BJ (cell line): ENCODE results near the gene APBB2. TPM values are rescaled to one million over a fixed set of nuclear protein-coding genes. Genes with fewer than 3 reads are reported as not detected.
"Not testable (repeated sequence)": the region's sequence is repeated elsewhere in the genome, so short reads cannot be mapped to it uniquely, and the experiment has no call there.

Experiments
- CTCF ChIA-PET: fragments of 350-600 bp; formaldehyde crosslinking; extraction: SDS; loops from one replicate; lab custom pipeline; 2021; ENCODE audit warnings: antibody characterized with exemption, inconsistent platforms; lab: Yijun Ruan, JAX
- POLR2A ChIA-PET: fragments of 300-600 bp; sonication (Branson Sonifier 250); formaldehyde crosslinking; extraction: SDS; loops from one replicate; lab custom pipeline; 2021; ENCODE audit warnings: antibody characterized with exemption; lab: Charles Lee
- DNase-seq: peaks from one replicate; pipeline ENCODE4 v3.0.0-alpha.2; 2011; ENCODE audit warnings: low read depth
- H3K27me3 ChIP-seq: 2 replicates; pipeline ENCODE4 v1.6.0; 2011; ENCODE audit warnings: low read length; ENCODE audit not compliant: control insufficient read depth, insufficient read depth
- H3K36me3 ChIP-seq: 2 replicates; pipeline ENCODE4 v1.5.1; 2011; ENCODE audit warnings: low read length; ENCODE audit not compliant: control insufficient read depth, insufficient read depth
- H3K4me3 ChIP-seq: 2 replicates; pipeline ENCODE4 v1.5.1; 2011; ENCODE audit warnings: low read depth, mild to moderate bottlenecking, control low read depth, low read length
- CTCF ChIP-seq: IDR thresholded peaks from 2 replicates; pipeline ENCODE4 v1.5.1; 2011; ENCODE audit warnings: low read depth, mild to moderate bottlenecking, control low read depth, inconsistent platforms, low read length, moderate library complexity; ENCODE audit not compliant: insufficient read depth
- polyA plus RNA-seq: library from polyadenylated mRNA; depleted of rRNA; stranded (reverse); fragments of >200 nt; gene quantifications from 2 replicates; pipeline ENCODE4 v1.2.3, GENCODE V29; 2011

The APBB2 gene
- polyA plus RNA-seq, 1 experiment, result 50.3 TPM

GRCh38 chr4:41000356-41000755, 214.0 kb downstream of the APBB2 start:
- CTCF ChIA-PET, result interaction anchor here (1.0 kb wide), 2 partner anchors 11 to 12 kb away, joined by 3 to 6 read pairs; no protein-coding TSS in a partner anchor
- Histone ChIP-seq H3K4me3 (no peak overlapping the region), H3K27me3 (no peaks in the 10 kb centered on the region), H3K36me3 (no peaks in the 10 kb centered on the region)
- POLR2A ChIA-PET, result no interaction called here
- TF ChIP-seq CTCF, result no peak
- no peak for DNase-seq

GRCh38 chr4:40998675-40999358, 215.5 kb downstream of the APBB2 start:
- ChIA-PET POLR2A (no interaction called here), CTCF (interaction anchor here (1.0 to 1.7 kb wide), 3 partner anchors 9 to 74 kb away, joined by 3 to 5 read pairs (median 4); no protein-coding TSS in a partner anchor)
- no peak for DNase-seq
- no peaks in the 10 kb centered on the region for H3K36me3 ChIP-seq
- TF ChIP-seq CTCF, result no peak
- H3K27me3 ChIP-seq, result no peaks in the 10 kb centered on the region
- H3K4me3 ChIP-seq, result no peak overlapping the region

GRCh38 chr4:40995850-40996249, 218.5 kb downstream of the APBB2 start:
- Histone ChIP-seq H3K36me3 (no peaks in the 10 kb centered on the region), H3K27me3 (no peaks in the 10 kb centered on the region), H3K4me3 (no peak overlapping the region)
- no peak for DNase-seq
- ChIA-PET POLR2A (no interaction called here), CTCF (interaction anchor here (0.8 to 1.5 kb wide), 3 partner anchors 11 to 19 kb away, joined by 3 read pairs; no protein-coding TSS in a partner anchor)
- no peak for TF ChIP-seq CTCF

GRCh38 chr4:40994321-40994720, 220.0 kb downstream of the APBB2 start:
- H3K4me3 ChIP-seq, DNase-seq, H3K36me3 ChIP-seq, CTCF ChIA-PET, H3K27me3 ChIP-seq, POLR2A ChIA-PET: not testable (repeated sequence)

GRCh38 chr4:40993296-40993693, 221.0 kb downstream of the APBB2 start:
- H3K36me3 ChIP-seq, DNase-seq, H3K4me3 ChIP-seq, POLR2A ChIA-PET, CTCF ChIA-PET, H3K27me3 ChIP-seq: not testable (repeated sequence)

GRCh38 chr4:40992472-40993295, 221.7 kb downstream of the APBB2 start:
- no peaks in the 10 kb centered on the region for H3K27me3 ChIP-seq
- CTCF ChIA-PET, result interaction anchor here (1.4 kb wide), 1 partner anchor 220 kb away, joined by 3 read pairs; no protein-coding TSS in a partner anchor
- H3K4me3 ChIP-seq, result no peak overlapping the region
- H3K36me3 ChIP-seq, result no peaks in the 10 kb centered on the region
- DNase-seq, result no peak
- POLR2A ChIA-PET, result interaction anchor here (0.7 kb wide), 1 partner anchor 37 kb away, joined by 5 read pairs; no protein-coding TSS in a partner anchor
- no peak for TF ChIP-seq CTCF
